Trophoblast cell (in vitro differentiated cells and primary cell): ENCODE results near the gene KCTD15.

Experiments
- DNase-seq, 2 donors: peaks; one replicate each; pipeline ENCODE4 v3.0.0-alpha.2; 2016
- H2AFZ ChIP-seq: 2 replicates; pipeline ENCODE4 v1.6.1; 2013; ENCODE audit warnings: low read length, moderate library complexity, mild to moderate bottlenecking; ENCODE audit not compliant: insufficient read depth, poor library complexity
- H2AK5ac ChIP-seq: 2 replicates; pipeline ENCODE4 v1.6.1; 2013; ENCODE audit warnings: mild to moderate bottlenecking, low read length
- H2BK120ac ChIP-seq: 2 replicates; pipeline ENCODE4 v1.6.1; 2013; ENCODE audit warnings: low read length, mild to moderate bottlenecking, moderate library complexity; ENCODE audit not compliant: insufficient read depth, poor library complexity
- H2BK12ac ChIP-seq: 2 replicates; pipeline ENCODE4 v1.6.1; 2013; ENCODE audit warnings: mild to moderate bottlenecking, low read length, moderate library complexity
- H2BK5ac ChIP-seq: 2 replicates; pipeline ENCODE4 v1.6.1; 2013; ENCODE audit warnings: low read length, low read depth, moderate library complexity, mild to moderate bottlenecking; ENCODE audit not compliant: poor library complexity
- H3K14ac ChIP-seq: 2 replicates; pipeline ENCODE4 v1.6.1; 2013; ENCODE audit warnings: mild to moderate bottlenecking, low read length
- H3K18ac ChIP-seq: 2 replicates; pipeline ENCODE4 v1.6.1; 2013; ENCODE audit warnings: mild to moderate bottlenecking, low read length
- H3K23ac ChIP-seq: 2 replicates; pipeline ENCODE4 v1.6.1; 2013; ENCODE audit warnings: low read length
- H3K27ac ChIP-seq: 2 replicates; pipeline ENCODE4 v1.5.1; 2013; ENCODE audit warnings: low read depth, mild to moderate bottlenecking, inconsistent platforms, low read length, moderate library complexity
- H3K27me3 ChIP-seq: 2 replicates; pipeline ENCODE4 v1.6.1; 2013; ENCODE audit warnings: inconsistent platforms, mild to moderate bottlenecking, low read length, moderate library complexity; ENCODE audit not compliant: insufficient read depth
- H3K36me3 ChIP-seq, 2 experiments: 1 replicate in 1 of 2; 2 replicates in 1 of 2; pipeline ENCODE4 v1.6.1; 2013; ENCODE audit warnings: low read length in 2 of 2, mild to moderate bottlenecking in 2 of 2, moderate library complexity in 1 of 2; ENCODE audit not compliant: insufficient read depth in 2 of 2, control insufficient read depth in 1 of 2
- H3K4ac ChIP-seq: 2 replicates; pipeline ENCODE4 v1.6.1; 2013; ENCODE audit warnings: low read depth, mild to moderate bottlenecking, low read length, moderate library complexity
- H3K4me1 ChIP-seq, 2 experiments: 1 replicate in 1 of 2; 2 replicates in 1 of 2; pipeline ENCODE4 v1.6.1; 2013; ENCODE audit warnings: low read length in 2 of 2, mild to moderate bottlenecking in 2 of 2, moderate library complexity in 1 of 2; ENCODE audit not compliant: insufficient read depth in 2 of 2, control insufficient read depth in 1 of 2
- H3K4me2 ChIP-seq: 2 replicates; pipeline ENCODE4 v1.6.1; 2013; ENCODE audit warnings: inconsistent platforms, mild to moderate bottlenecking, low read length, moderate library complexity
- H3K4me3 ChIP-seq: 2 replicates; pipeline ENCODE4 v1.5.1; 2013; ENCODE audit warnings: mild to moderate bottlenecking, low read depth, low read length, inconsistent platforms
- H3K79me1 ChIP-seq: one replicate; pipeline ENCODE4 v1.6.1; 2013; ENCODE audit warnings: low read length
- H3K79me2 ChIP-seq: 2 replicates; pipeline ENCODE4 v1.6.1; 2013; ENCODE audit warnings: low read length, mild to moderate bottlenecking; ENCODE audit not compliant: control insufficient read depth, insufficient read depth, poor library complexity
- H3K9ac ChIP-seq: 2 replicates; pipeline ENCODE4 v1.6.1; 2013; ENCODE audit warnings: mild to moderate bottlenecking, low read length
- H3K9me3 ChIP-seq: 2 replicates; pipeline ENCODE4 v1.6.1; 2013; ENCODE audit warnings: low read depth, mild to moderate bottlenecking, control low read depth, inconsistent platforms, low read length; ENCODE audit not compliant: insufficient read depth
- H4K12ac ChIP-seq: 2 replicates; pipeline ENCODE4 v1.6.1; 2013; ENCODE audit warnings: low read depth, mild to moderate bottlenecking, low read length, moderate library complexity
- H4K8ac ChIP-seq: 2 replicates; pipeline ENCODE4 v1.6.1; 2013; ENCODE audit warnings: low read depth, mild to moderate bottlenecking, low read length, moderate library complexity
- H4K91ac ChIP-seq: one replicate; pipeline ENCODE4 v1.6.1; 2013; ENCODE audit warnings: low read depth, mild to moderate bottlenecking, low read length, moderate library complexity
- WGBS: extraction: QIAGEN DNeasy Blood & Tissue Kit; methylation state at CpG from one replicate; pipeline ENCODE4 v1.1.7; 2013; ENCODE audit warnings: missing lambda C conversion rate; ENCODE audit not compliant: insufficient read length, insufficient coverage; ENCODE audit errors: extremely low coverage; 5-methylcytosine and 5-hydroxymethylcytosine counted together

The KCTD15 gene

GRCh38 chr19:33864311-33864850, 67.7 kb downstream of the KCTD15 start:
- Histone ChIP-seq H4K91ac (no peak overlapping the region), H3K23ac (no peak overlapping the region), H4K12ac (no peak overlapping the region), H3K4me1 (peaks cover 4 to 7% of the 10 kb centered on the region in 2 experiments), H3K18ac (no peak overlapping the region), H3K27ac (no peak overlapping the region), H2BK12ac (no peak overlapping the region), H2BK120ac (no peak overlapping the region), H2BK5ac (no peak overlapping the region), H3K79me2 (no peaks in the 10 kb centered on the region), H4K8ac (no peak overlapping the region), H3K4ac (no peak overlapping the region), H3K4me3 (no peak overlapping the region), H2AFZ (no peak overlapping the region), H3K4me2 (no peak overlapping the region), H2AK5ac (no peak overlapping the region), H3K9ac (no peak overlapping the region), H3K9me3 (no peaks in the 10 kb centered on the region), H3K79me1 (peaks cover 4% of the 10 kb centered on the region), H3K27me3 (no peaks in the 10 kb centered on the region), H3K36me3 (no peaks in the 10 kb centered on the region), H3K14ac (no peak overlapping the region)
- DNase-seq = no peak
- no CpG with 5 or more reads among the region's 3 CpGs for WGBS

GRCh38 chr19:33865306-33865705, 68.6 kb downstream of the KCTD15 start:
- no peak overlapping the region for H2BK120ac ChIP-seq
- no peak overlapping the region for H4K12ac ChIP-seq
- WGBS = no CpG with 5 or more reads among the region's 10 CpGs
- H3K18ac ChIP-seq = no peak overlapping the region
- H3K27ac ChIP-seq = no peak overlapping the region
- no peak overlapping the region for H2BK5ac ChIP-seq
- peaks cover 4 to 7% of the 10 kb centered on the region in 2 experiments for H3K4me1 ChIP-seq
- H3K23ac ChIP-seq = no peak overlapping the region
- H3K79me1 ChIP-seq = peaks cover 4% of the 10 kb centered on the region
- H3K9ac ChIP-seq = no peak overlapping the region
- H3K36me3 ChIP-seq = no peaks in the 10 kb centered on the region
- no peak for DNase-seq
- H2BK12ac ChIP-seq = no peak overlapping the region
- no peak overlapping the region for H3K4ac ChIP-seq
- H3K27me3 ChIP-seq = no peaks in the 10 kb centered on the region
- H3K4me3 ChIP-seq = no peak overlapping the region
- H4K8ac ChIP-seq = no peak overlapping the region
- no peak overlapping the region for H2AK5ac ChIP-seq
- no peak overlapping the region for H3K14ac ChIP-seq
- no peak overlapping the region for H3K4me2 ChIP-seq
- no peak overlapping the region for H2AFZ ChIP-seq
- H3K79me2 ChIP-seq = no peaks in the 10 kb centered on the region
- H4K91ac ChIP-seq = no peak overlapping the region
- H3K9me3 ChIP-seq = no peaks in the 10 kb centered on the region
